ENCODE measurements around the gene VWF.

- TF ChIP-seq CTCF (IDR thresholded peaks at IDR 0.05; ENCODE audit: low read length) (no peak), EZH2 (IDR thresholded peaks at IDR 0.05; ENCODE audit: borderline replicate concordance, low read length) (no peak)
Measured at GRCh38 chr12:6076346-6076745, 48.1 kb downstream of the VWF start.

Measured in OCI-LY1 (cell line).